Right renal pelvis (tissue), 4 donors: Measurements from ENCODE around the gene FLT3LG. TPM values are rescaled to one million over a fixed set of nuclear protein-coding genes. Genes with fewer than 3 reads are reported as not detected.
"Not testable (repeated sequence)": the region's sequence is repeated elsewhere in the genome, so short reads cannot be mapped to it uniquely, and the experiment has no call there.

Source experiments
- DNase-seq, 4 donors: peaks; one replicate each; pipeline ENCODE4 v3.0.0-alpha.2; 2013; ENCODE audit warnings: low read depth in 4 of 4, low spot score in 3 of 4, missing footprints in 1 of 4
- polyA plus RNA-seq, 4 donors: library from polyadenylated mRNA; unstranded; fragments of 120-200 nt; gene quantifications; one replicate each; pipeline ENCODE4 v1.2.1, GENCODE V29; 2013; ENCODE audit not compliant: insufficient read length in 4 of 4

The FLT3LG gene
- polyA plus RNA-seq, 4 donors: 2.6 to 4.5 (median 3.6) TPM

DNA sequence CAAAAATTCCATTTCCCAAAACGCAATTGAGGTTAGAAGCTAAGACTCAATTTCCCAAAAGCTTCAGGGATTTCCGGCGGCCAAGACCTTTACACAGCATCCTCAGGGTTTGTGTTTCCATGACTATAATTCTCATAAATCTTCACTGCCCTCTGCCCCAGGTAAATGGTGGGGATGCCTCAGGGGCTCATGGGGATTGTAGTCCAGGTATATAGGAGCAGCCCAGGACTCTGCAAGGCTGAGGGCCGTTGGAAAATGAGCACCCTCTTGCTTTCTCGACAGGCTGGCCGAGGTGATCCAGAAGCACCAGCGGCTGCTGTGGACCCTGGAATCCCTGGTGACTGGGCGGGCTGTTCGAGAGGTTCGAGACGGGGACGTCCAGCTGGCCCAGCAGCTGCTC is 14.6 kb upstream of the FLT3LG start:
- no peak for DNase-seq

DNA sequence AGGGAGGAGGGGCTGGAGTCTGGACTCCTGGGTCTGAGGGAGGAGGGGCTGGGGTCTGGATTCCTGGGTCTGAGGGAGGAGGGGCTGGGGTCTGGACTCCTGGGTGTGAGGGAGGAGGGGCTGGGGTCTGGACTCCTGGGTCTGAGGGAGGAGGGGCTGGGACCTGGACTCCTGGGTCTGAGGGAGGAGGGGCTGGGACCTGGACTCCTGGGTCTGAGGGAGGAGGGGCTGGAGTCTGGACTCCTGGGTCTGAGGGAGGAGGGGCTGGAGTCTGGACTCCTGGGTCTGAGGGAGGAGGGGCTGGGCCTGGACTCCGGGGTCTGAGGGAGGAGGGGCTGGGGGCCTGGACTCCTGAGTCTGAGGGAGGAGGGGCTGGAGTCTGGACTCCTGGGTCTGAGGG is 12.9 kb upstream of the FLT3LG start:
- not testable (repeated sequence) for DNase-seq

DNA sequence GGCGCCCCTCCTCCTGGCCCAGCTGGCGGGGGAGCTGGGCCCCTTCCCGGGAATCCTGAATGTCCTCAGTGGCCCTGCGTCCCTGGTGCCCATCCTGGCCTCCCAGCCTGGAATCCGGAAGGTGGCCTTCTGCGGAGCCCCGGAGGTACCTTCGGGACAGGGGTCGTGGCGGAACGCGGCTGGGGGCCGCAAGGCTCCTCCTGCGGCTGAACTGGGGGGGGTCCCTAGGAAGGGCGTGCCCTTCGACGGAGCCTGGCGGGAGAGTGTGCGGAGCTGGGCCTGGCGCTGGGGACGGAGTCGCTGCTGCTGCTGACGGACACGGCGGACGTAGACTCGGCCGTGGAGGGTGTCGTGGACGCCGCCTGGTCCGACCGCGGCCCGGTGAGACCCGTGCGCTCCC is 12.4 kb upstream of the FLT3LG start:
- DNase-seq: no peak

DNA sequence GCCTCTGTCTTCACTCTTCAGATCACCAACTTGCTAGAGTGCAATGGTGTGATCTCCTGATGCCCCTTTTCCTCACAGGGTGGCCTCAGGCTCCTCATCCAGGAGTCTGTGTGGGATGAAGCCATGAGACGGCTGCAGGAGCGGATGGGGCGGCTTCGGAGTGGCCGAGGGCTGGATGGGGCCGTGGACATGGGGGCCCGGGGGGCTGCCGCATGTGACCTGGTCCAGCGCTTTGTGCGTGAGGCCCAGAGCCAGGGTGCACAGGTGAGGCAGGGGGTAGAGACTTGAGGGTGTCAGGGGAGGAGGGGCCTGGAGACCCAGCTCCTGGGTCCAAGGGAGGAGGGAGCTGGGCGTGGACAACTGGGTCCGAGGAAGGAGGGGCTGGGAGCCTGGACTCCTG is 11.5 kb upstream of the FLT3LG start:
- no peak for DNase-seq

DNA sequence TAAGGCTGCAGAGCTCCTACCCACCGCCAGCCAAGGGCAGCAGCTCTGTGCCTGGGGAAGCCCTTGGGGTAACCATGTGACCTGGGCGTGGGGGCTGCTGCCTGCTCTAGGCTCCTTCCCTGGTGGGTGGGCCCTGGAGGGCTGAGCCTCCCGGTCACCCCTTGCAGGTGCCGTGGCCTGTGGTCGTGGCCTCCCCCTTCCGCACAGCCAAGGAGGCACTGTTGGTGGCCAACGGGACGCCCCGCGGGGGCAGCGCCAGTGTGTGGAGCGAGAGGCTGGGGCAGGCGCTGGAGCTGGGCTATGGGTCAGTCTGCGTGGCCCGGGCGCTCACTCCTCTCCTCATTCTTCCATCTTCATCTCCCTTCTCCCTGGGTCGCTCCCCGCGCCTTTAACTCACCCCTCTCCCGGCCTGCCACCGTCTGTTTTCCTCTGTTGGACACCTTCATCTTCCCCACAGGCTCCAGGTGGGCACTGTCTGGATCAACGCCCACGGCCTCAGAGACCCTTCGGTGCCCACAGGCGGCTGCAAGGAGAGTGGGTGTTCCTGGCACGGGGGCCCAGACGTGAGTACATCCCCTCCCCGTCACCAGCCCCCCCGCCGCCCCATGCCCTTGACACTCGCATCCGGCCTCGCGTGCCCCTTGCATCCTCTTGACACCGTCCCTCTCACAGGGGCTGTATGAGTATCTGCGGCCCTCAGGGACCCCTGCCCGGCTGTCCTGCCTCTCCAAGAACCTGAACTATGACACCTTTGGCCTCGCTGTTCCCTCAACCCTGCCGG is 9.9 kb upstream of the FLT3LG start:
- no peak for DNase-seq

DNA sequence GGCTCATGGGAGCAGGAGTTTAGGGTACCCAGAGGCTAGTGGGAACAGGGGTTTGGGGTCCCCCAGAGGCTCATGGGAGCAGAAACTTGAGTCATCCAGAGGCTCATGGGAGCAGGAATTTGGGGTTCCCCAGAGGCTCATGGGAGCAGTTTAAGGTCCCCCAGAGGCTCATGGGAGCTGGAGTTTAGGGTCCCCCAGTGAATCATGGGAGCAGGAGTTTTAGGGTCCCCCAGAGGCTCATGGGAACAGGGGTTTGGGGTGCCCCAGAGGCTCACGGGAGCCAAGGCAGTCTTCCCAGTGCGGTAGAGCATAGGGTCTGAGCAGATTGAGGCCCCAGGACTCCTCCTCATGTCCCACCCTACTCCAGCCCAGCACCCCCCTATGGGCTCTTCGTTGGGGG is 8.6 kb upstream of the FLT3LG start:
- no peak for DNase-seq

DNA sequence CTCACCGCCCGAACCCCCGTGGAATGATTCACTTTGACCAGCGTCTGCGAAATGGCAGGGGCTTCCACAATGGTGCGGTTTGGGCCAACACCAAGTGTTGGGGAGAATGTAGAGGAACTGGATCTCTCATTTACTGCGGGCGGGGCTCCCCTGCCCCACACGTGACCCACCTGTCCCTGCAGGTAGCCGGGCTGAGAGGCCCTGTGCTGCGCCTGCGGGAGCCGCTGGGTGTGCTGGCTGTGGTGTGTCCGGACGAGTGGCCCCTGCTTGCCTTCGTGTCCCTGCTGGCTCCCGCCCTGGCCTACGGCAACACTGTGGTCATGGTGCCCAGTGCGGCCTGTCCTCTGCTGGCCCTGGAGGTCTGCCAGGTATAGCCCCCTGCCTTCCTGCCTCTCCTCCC is 5.8 kb upstream of the FLT3LG start:
- no peak for DNase-seq

DNA sequence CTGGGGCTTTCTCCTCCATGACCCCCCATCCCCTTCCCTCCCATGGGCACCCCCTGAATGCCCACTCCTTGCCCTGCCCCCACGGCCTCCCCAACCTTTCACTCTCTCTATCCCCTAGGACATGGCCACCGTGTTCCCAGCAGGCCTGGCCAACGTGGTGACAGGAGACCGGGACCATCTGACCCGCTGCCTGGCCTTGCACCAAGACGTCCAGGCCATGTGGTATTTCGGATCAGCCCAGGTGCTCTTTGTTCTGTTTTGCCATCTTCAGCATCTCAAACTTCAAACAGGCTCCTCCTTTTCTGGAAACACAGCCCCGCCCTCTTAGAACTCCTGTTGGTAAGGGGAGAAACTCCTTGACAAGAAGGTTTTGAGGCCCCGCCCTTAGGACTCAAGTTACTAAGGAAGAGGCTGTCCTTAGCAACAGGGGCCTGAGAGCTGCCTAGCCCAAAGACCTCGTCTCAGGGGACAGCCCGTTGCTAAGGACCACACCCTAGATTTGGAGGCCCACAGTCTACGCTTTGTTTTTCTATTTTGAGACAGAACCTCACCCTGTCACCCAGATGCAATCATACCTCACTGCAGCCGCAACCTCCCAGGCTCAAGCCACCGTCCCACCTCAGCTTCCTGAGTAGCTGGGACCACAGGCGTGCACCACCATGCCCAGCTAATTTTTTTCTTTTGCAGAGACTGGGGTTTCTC is 5.1 kb upstream of the FLT3LG start:
- no peak for DNase-seq

DNA sequence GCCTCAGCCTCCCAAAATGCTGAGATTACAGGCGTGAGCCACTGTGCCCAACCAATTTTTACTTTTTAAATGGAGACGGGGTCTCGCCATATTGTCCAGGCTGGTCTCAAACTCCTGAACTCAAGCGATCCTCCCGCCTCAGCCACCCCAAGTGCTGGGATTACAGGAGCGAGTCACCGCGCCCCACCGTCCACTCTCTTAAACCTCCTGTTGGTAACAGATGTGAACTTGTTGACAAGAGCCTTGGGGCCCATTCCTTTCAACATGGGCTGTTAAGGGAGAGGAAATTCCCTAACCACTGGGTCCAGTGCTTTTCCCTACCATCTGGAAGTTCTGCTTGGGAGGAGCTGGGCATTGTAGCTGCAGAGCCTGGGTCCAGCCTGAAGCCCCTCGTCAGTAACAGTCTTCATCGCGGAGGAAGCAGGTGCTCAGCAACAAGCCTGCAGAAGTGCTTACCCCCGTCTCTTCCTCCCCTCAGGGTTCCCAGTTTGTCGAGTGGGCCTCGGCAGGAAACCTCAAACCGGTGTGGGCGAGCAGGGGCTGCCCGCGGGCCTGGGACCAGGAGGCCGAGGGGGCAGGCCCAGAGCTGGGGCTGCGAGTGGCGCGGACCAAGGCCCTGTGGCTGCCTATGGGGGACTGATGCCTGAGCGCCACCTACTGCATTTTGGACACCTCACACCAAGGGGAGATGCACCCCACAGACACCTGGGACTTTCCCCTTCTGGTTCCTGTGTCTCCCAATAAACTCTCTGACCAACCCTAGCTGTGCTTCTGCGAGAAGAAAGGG is 4.0 kb upstream of the FLT3LG start:
- no peak for DNase-seq

DNA sequence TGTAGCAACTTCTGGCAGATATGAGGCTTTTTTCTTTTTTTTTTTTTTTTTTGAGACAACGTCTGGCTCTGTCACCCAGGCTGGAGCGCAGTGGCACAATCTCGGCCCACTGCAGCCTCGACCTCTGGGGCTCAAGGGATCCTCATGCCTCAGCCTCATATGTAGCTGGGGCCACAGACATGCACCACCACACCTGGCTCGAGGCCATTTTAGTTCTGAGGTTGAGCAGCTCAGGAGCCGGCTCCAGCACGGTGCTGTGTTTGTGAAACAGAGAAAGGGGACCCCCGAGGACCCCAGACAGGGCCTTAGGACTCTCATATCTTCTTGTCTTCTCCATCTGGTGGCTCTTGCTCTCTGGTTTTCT is 3.4 kb upstream of the FLT3LG start:
- DNase-seq: no peak

DNA sequence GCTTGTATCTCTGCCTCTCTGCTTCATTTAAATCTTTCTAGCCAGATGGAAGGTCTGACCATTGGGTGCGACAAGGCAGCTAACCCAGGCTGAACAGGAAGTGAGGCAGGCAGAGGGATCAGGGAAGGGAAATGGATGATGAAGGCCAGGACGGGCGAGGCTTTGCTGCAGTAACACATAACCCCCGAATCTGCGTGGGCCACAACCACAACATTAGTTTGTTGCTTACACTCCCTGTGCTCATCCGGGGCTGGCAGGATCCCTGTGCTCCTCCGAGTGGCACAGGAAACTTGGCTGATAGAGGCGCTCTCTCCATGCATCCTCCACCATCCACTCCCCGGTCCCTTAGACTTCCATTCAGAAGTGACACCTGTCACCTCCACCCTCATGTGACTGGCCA is 1.1 kb upstream of the FLT3LG start:
- no peak for DNase-seq

DNA sequence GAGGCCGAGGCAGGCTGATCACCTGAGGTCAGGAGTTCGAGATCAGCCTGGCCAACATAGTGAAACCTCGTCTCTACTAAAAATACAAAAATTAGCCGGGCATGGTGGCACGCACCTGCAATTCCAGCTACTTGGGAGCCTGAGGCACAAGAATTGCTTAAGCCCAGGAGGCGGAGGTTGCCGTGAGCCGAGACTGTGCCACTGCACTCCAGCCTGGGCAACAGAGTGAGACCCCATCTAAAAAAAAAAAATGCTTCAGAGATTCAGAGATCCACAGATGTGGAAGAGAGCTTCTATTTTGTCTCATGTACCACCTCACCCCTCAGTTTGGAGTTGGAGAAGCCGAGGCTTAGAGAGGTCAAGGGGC is 531 bp upstream of the FLT3LG start:
- DNase-seq: not testable (repeated sequence)

DNA sequence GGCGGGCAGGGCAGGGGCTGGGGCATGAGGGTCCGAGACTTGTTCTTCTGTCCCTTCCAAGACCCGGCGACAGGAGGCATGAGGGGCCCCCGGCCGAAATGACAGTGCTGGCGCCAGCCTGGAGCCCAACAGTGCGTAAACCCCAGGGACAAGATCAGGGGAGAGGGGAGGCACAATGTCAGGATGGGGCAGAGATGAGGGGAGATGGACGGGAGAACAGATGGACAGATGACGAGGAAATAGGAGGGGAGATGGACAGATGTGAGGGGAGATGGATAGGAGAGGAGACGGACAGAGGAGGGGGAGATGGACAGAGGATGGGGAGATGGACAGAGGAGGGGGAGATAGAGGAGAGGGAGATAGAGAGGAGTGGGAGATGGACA is 518 bp downstream of the FLT3LG start:
- no peak for DNase-seq

DNA sequence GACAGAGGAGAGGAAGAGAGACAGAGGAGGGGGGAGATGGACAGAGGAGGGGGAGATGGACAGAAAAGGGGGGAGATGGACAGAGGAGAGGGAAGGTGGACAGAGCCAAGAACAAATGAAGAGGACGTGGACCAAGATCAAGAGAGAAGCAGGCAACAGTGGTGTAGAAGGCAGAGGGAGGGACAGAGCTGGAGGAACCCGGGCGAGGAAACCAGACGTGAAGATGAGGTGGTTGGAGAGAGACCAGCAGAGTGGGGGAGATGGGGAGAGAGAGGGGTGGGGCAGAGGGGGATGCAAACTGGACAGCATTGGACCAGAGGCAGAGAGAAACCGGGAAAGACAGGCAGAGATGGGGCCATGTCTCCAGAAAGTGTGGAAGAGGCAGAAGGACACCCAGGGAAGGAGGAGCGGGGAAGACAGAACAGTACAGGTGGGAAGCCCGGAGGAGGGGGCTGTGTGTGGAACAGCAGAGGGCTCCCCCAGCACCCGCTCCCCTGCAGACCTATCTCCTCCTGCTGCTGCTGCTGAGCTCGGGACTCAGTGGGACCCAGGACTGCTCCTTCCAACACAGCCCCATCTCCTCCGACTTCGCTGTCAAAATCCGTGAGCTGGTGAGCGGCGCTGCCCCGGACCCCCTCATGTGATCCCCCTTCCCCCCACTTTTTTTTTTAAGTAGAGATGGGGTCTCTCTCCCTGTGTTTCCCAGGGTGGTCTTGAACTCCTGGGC is 1.3 kb downstream of the FLT3LG start:
- DNase-seq: no peak

DNA sequence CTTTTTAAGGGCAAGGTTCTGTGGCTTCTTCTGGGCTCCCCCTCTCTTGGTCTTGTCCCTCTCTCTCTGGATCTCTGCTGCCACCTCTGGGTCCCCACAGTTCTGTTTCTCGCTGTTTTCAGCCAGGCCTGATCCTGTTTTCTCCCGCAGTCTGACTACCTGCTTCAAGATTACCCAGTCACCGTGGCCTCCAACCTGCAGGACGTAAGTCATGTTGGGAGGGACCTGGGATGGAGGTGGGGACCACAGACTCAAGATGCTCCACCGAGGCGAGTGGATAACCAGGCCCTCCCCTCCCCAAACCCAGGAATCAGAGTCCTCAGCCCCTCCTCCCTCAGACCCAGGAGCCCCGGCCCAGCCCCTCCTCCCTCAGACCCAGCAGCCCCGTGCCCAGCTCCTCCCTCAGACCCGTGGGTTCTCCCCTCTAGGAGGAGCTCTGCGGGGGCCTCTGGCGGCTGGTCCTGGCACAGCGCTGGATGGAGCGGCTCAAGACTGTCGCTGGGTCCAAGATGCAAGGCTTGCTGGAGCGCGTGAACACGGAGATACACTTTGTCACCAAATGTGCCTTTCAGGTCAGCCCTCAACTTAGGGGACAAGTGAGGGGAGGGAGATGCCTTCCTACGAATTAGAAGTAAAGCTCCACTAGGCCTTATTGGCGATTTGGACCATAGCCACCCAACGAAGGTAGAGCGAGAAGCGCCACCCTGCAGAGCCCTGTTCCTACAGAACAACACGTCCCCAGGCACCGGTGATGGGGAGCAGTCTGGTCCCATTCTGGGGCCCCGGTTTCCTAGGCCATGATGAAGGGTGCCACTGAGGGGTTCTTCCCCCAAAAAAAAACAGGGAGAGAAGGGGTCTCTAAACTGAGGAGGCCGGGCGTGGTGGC is 2.2 kb downstream of the FLT3LG start:
- DNase-seq: peak in 1 of 4 donors; percentile 57

DNA sequence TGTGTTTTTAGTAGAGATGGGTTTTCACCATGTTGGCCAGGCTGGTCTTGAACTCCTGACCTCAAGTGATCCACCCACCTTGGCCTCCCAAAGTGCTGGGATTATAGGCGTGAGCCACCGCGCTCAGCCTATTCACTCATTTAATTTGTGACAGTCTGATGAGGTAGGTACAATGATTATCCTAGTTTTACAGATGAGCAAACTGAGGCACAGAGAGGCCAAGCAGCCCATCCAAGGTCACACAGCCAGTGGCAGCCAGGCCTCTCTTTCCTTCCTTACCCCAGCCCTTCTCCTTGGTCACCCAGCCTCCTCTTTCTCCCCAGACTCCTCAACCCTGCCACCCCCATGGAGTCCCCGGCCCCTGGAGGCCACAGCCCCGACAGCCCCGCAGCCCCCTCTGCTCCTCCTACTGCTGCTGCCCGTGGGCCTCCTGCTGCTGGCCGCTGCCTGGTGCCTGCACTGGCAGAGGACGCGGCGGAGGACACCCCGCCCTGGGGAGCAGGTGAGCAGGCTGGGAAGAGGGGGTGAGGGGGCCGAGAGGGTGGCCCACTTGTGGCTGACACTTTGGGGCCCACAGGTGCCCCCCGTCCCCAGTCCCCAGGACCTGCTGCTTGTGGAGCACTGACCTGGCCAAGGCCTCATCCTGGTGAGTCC is 6.1 kb downstream of the FLT3LG start:
- DNase-seq: no peak

DNA sequence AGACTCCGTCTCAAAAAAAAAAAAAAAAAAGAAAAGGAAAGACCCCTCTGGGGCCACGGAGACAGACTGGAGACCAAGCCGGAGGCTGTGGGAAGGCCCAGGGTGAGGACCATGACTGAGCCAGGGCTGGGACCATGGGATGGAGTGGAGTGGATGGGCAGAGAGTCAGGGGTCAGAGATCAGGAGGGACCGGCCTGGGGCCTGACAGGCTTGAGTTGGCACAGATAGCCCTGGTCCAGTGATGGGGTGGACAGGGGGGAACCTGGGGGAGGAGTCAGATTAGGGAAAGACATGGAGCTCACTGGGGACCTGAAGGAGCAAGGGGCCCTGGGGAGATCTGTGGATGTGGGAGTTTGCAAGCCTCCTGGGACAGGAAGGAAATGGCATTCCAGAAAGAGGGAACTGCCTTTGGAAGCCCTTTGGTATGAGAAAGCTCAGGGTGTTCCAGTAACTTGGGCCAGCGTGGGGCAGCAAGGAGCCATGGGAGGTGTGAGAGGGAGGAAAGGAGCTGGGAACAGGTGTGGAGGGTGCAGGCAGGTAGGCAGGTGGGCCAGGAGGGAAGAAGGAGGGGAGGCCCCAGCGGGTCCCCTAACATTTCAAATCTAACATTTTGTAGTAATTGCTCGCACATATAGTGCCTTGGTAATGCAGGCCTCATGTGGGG is 7.1 kb downstream of the FLT3LG start:
- DNase-seq: no peak

DNA sequence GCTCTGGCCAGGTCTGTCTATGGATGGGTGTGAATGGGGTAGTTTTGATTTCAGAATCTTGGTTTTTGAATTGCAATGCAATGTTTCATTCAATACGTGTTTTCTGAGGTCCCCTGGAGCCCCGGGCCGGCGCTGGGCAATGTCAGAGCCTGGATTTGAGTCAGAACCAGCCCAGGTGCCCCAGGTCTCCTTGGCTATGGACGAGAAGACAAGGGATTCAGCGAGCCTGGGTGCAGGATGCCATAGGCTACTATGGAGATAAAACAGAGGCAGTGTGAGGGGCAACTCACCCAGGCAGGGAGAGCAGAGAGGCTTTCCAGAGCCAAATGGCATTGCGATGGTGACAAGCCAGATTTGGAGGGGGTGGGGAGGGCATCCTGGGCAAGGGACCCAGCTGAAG is 12.2 kb downstream of the FLT3LG start:
- no peak for DNase-seq

DNA sequence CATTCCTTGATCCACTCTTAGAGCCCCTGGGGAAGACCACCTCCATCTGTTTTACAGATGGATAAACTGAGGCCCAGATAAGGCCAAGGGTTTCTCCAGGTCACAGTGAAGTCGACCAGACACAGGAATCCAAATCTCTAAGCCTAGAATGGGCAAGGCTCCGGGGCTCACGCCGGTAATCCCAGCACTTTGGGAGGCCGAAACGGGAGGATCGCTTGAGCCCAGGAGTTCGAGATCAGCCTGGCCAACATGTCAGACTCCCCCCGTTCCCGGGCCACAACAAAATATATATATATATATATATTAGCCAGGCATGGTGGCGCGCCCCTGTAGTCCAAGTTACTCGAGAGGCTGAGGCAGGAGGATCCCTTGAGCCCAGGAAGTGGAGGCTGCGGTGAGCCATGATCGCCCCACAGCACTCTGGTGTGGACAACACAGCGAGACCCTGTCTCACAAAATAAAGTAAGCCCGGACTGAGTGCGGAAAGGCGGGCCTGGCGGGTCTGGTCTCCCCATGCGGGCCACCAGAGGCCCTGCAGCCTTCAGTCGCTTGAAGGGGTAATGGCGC is 12.8 kb downstream of the FLT3LG start:
- no peak for DNase-seq
